Stomach (tissue), 4 donors: ENCODE results near the gene PRKN.

ENCODE experiments used
- POLR2A ChIP-seq, 4 donors: fragments of 450-650 bp; IDR thresholded peaks; one replicate each; pipeline ENCODE4 v1.6.1; 2016; ENCODE audit warnings: antibody characterized with exemption in 4 of 4, control low read depth in 2 of 4, mild to moderate bottlenecking in 1 of 4, moderate library complexity in 1 of 4
- TF ChIP-seq, protein P1 (sequence below), 7 experiments: fragments of 450-650 bp in 4 of 7; fragments of 200-600 bp in 3 of 7; sonication (generic) in 3 of 7; IDR thresholded peaks; one replicate each; pipeline ENCODE4 v1.5.1; 2016 to 2019; ENCODE audit warnings: antibody characterized with exemption in 7 of 7, control low read depth in 2 of 7, mild to moderate bottlenecking in 1 of 7

DNA sequence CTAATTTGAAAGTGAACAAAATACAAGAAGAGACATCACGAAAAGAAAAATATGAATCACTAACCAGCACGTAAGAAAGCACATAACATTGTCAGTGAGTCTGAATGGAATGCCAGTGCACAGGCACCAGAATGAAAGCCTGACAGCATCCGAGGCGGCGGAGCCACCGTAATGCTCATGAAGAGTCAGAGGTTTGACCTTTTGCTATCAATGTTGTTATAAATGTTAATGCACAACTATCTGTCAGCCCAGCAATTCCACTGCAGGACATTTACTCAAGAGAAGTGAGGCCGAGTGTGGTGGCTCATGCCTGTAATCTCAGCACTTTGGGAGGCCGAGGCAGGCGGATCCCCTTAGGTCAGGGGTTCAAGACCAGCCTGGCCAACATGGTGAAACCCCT lies 562.1 kb downstream of the PRKN start:
- TF ChIP-seq, protein P1, sequence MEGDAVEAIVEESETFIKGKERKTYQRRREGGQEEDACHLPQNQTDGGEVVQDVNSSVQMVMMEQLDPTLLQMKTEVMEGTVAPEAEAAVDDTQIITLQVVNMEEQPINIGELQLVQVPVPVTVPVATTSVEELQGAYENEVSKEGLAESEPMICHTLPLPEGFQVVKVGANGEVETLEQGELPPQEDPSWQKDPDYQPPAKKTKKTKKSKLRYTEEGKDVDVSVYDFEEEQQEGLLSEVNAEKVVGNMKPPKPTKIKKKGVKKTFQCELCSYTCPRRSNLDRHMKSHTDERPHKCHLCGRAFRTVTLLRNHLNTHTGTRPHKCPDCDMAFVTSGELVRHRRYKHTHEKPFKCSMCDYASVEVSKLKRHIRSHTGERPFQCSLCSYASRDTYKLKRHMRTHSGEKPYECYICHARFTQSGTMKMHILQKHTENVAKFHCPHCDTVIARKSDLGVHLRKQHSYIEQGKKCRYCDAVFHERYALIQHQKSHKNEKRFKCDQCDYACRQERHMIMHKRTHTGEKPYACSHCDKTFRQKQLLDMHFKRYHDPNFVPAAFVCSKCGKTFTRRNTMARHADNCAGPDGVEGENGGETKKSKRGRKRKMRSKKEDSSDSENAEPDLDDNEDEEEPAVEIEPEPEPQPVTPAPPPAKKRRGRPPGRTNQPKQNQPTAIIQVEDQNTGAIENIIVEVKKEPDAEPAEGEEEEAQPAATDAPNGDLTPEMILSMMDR (IDR thresholded peaks at IDR 0.05): no peak
- no peak for TF ChIP-seq POLR2A (IDR thresholded peaks at IDR 0.05)
